Liver (tissue), 9 donors: ENCODE results near the gene ELF4. TPM values are rescaled to one million over a fixed set of nuclear protein-coding genes. Genes with fewer than 3 reads are reported as not detected.
A peak's percentile ranks its signal among the peaks of the same experiment; 100 is the strongest.

Source experiments
- DNase-seq: peaks from one replicate; pipeline ENCODE4 v3.0.0-alpha.2; 2017; ENCODE audit warnings: low spot score
- H3K27ac ChIP-seq, 2 donors: one replicate each; pipeline ENCODE4 v1.7.0; 2013; ENCODE audit warnings: inconsistent platforms in 2 of 2, low read length in 2 of 2, control low read depth in 1 of 2, low read depth in 1 of 2, mild to moderate bottlenecking in 1 of 2
- H3K27me3 ChIP-seq, 4 donors: one replicate each; pipeline versions ENCODE4 v1.6.1 to v1.7.0; 2013; ENCODE audit warnings: low read length in 3 of 4, inconsistent platforms in 1 of 4, mild to moderate bottlenecking in 1 of 4, moderate library complexity in 1 of 4; ENCODE audit not compliant: control insufficient read depth in 4 of 4, insufficient read depth in 4 of 4
- H3K36me3 ChIP-seq, 4 donors: one replicate each; pipeline versions ENCODE4 v1.6.1 to v1.7.0; 2013; ENCODE audit warnings: low read length in 3 of 4, mild to moderate bottlenecking in 3 of 4, low read depth in 1 of 4, moderate library complexity in 1 of 4; ENCODE audit not compliant: control insufficient read depth in 4 of 4, insufficient read depth in 3 of 4
- H3K4me1 ChIP-seq, 4 donors: one replicate each; pipeline versions ENCODE4 v1.6.1 to v1.7.0; 2013; ENCODE audit warnings: low read length in 3 of 4, mild to moderate bottlenecking in 3 of 4, moderate library complexity in 1 of 4; ENCODE audit not compliant: control insufficient read depth in 4 of 4, insufficient read depth in 4 of 4
- H3K4me3 ChIP-seq, 3 donors: one replicate each; pipeline versions ENCODE4 v1.6.1 to v1.7.0; 2013; ENCODE audit warnings: low read length in 3 of 3, control low read depth in 1 of 3, low read depth in 1 of 3, mild to moderate bottlenecking in 1 of 3
- H3K9ac ChIP-seq, 2 donors: one replicate each; pipeline ENCODE4 v1.7.0; 2013; ENCODE audit warnings: low read length in 2 of 2, mild to moderate bottlenecking in 2 of 2, moderate library complexity in 2 of 2, control low read depth in 1 of 2, low read depth in 1 of 2
- H3K9me3 ChIP-seq, 4 donors: one replicate each; pipeline versions ENCODE4 v1.6.1 to v1.7.0; 2013; ENCODE audit warnings: low read length in 3 of 4; ENCODE audit not compliant: control insufficient read depth in 4 of 4
- EGR1 ChIP-seq, 2 donors: IDR thresholded peaks; 2 replicates each; pipeline ENCODE4 v1.6.1; 2016 to 2018; ENCODE audit warnings: antibody characterized with exemption in 2 of 2, low read depth in 2 of 2
- FOXA1 ChIP-seq: IDR thresholded peaks from 2 replicates; pipeline ENCODE4 v1.6.1; 2016; ENCODE audit warnings: antibody characterized with exemption
- GABPA ChIP-seq, 2 donors: IDR thresholded peaks in 1 of 2; conservative IDR thresholded peaks in 1 of 2; 2 replicates each; pipeline ENCODE4 v1.6.1; 2016; ENCODE audit warnings: antibody characterized with exemption in 2 of 2, mild to moderate bottlenecking in 1 of 2, moderate library complexity in 1 of 2
- HNF4A ChIP-seq, 2 donors: conservative IDR thresholded peaks; 2 replicates each; pipeline ENCODE4 v1.6.1; 2016; ENCODE audit warnings: antibody characterized with exemption in 2 of 2, mild to moderate bottlenecking in 2 of 2
- HNF4G ChIP-seq: IDR thresholded peaks from 2 replicates; pipeline ENCODE4 v1.6.1; 2016; ENCODE audit warnings: antibody characterized with exemption
- JUND ChIP-seq, 2 donors: IDR thresholded peaks; 2 replicates each; pipeline ENCODE4 v1.6.1; 2016; ENCODE audit warnings: antibody characterized with exemption in 2 of 2
- NR2F2 ChIP-seq: IDR thresholded peaks from 2 replicates; pipeline ENCODE4 v1.6.1; 2016; ENCODE audit warnings: antibody characterized with exemption
- RAD21 ChIP-seq, 2 donors: IDR thresholded peaks; 2 replicates each; pipeline ENCODE4 v1.6.1; 2016; ENCODE audit warnings: antibody characterized with exemption in 2 of 2, mild to moderate bottlenecking in 2 of 2
- SP1 ChIP-seq: IDR thresholded peaks from 2 replicates; pipeline ENCODE4 v1.6.1; 2018; ENCODE audit warnings: antibody characterized with exemption, mild to moderate bottlenecking
- TAF1 ChIP-seq: conservative IDR thresholded peaks from 2 replicates; pipeline ENCODE4 v1.6.1; 2016; ENCODE audit warnings: antibody characterized with exemption, mild to moderate bottlenecking
- YY1 ChIP-seq: IDR thresholded peaks from 2 replicates; pipeline ENCODE4 v1.6.1; 2016; ENCODE audit warnings: antibody characterized with exemption, mild to moderate bottlenecking
- WGBS: extraction: QIAGEN DNeasy Blood & Tissue Kit; methylation state at CpG from one replicate; pipeline ENCODE4 v1.1.7; 2013; 5-methylcytosine and 5-hydroxymethylcytosine counted together
- polyA plus RNA-seq, 2 donors: library from polyadenylated mRNA; stranded (reverse) in 1 of 2; unstranded in 1 of 2; fragments of 200-250 nt in 1 of 2; fragments of >200 nt in 1 of 2; fragmentation: Nextera tagmentation in 1 of 2; extraction: Ambion mirVana in 1 of 2; gene quantifications; one replicate each; pipeline versions ENCODE4 v1.2.1 to v1.2.3, GENCODE V29; 2013 to 2015
- total RNA-seq, 2 donors: library from RNA; depleted of rRNA; stranded (reverse); fragments of >200 nt; gene quantifications; one replicate each; pipeline ENCODE4 v1.2.3, GENCODE V29; 2014
- TF ChIP-seq, protein P1 (sequence below): IDR thresholded peaks from 2 replicates; pipeline ENCODE4 v1.6.1; 2016; ENCODE audit warnings: antibody characterized with exemption
- TF ChIP-seq, protein P2 (sequence below): IDR thresholded peaks from 2 replicates; pipeline ENCODE4 v1.6.1; 2016; ENCODE audit warnings: antibody characterized with exemption, mild to moderate bottlenecking
- TF ChIP-seq, protein P3 (sequence below): IDR thresholded peaks from 2 replicates; pipeline ENCODE4 v1.6.1; 2016; ENCODE audit warnings: antibody characterized with exemption
- TF ChIP-seq, protein P4 (sequence below): fragments of 150-350 bp; IDR thresholded peaks from 2 replicates; pipeline ENCODE4 v1.5.1; 2017; ENCODE audit warnings: improper control_type of control experiment, low read depth, low read length; ENCODE audit not compliant: missing input control
- donor health status: healthy.
- donor health status: healthy.
- donor health status: healthy.
- donor health status: healthy.
- donor health status: healthy.

Gene ELF4
- total and polyA plus RNA-seq, 4 donors, result 0.35 to 4.7 (median 1.5) TPM

DNA sequence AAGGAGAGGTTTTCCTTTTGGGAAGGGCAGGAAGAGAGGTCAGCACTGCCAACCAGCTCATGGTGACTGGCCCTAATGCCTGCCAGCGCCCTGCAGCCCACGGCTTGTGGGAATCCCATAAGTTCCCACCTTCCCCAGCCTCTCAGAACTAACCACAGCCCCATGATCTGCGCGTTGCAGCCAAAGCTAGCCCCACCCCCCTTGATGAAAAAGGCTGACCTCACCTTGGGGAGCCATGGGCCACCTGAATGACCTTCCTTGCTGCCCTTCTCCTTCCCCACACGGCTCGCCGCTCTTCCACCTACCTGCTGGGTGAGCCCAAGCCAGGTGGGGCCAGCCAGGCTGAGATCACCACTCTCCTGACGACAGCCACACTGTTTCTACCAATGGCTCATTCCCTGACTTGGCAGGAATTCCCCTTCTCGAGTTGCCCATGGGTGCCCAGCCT, 3.9 kb upstream of the ELF4 start:
- no peak for TF ChIP-seq HNF4A (conservative IDR thresholded peaks at IDR 0.05)
- TF ChIP-seq RAD21 (IDR thresholded peaks at IDR 0.05), result no peak
- no peak for TF ChIP-seq TAF1
- no peak for TF ChIP-seq HNF4G
- TF ChIP-seq FOXA1, result no peak
- TF ChIP-seq, protein P1, sequence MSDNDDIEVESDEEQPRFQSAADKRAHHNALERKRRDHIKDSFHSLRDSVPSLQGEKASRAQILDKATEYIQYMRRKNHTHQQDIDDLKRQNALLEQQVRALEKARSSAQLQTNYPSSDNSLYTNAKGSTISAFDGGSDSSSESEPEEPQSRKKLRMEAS, result no peak
- TF ChIP-seq JUND (IDR thresholded peaks at IDR 0.05), result no peak
- TF ChIP-seq YY1, result no peak
- no peak for TF ChIP-seq GABPA (IDR thresholded peaks at IDR 0.05 in 1 of 2, conservative IDR thresholded peaks at IDR 0.05 in 1 of 2)
- TF ChIP-seq, protein P2, sequence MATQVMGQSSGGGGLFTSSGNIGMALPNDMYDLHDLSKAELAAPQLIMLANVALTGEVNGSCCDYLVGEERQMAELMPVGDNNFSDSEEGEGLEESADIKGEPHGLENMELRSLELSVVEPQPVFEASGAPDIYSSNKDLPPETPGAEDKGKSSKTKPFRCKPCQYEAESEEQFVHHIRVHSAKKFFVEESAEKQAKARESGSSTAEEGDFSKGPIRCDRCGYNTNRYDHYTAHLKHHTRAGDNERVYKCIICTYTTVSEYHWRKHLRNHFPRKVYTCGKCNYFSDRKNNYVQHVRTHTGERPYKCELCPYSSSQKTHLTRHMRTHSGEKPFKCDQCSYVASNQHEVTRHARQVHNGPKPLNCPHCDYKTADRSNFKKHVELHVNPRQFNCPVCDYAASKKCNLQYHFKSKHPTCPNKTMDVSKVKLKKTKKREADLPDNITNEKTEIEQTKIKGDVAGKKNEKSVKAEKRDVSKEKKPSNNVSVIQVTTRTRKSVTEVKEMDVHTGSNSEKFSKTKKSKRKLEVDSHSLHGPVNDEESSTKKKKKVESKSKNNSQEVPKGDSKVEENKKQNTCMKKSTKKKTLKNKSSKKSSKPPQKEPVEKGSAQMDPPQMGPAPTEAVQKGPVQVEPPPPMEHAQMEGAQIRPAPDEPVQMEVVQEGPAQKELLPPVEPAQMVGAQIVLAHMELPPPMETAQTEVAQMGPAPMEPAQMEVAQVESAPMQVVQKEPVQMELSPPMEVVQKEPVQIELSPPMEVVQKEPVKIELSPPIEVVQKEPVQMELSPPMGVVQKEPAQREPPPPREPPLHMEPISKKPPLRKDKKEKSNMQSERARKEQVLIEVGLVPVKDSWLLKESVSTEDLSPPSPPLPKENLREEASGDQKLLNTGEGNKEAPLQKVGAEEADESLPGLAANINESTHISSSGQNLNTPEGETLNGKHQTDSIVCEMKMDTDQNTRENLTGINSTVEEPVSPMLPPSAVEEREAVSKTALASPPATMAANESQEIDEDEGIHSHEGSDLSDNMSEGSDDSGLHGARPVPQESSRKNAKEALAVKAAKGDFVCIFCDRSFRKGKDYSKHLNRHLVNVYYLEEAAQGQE, result no peak
- TF ChIP-seq, protein P3, sequence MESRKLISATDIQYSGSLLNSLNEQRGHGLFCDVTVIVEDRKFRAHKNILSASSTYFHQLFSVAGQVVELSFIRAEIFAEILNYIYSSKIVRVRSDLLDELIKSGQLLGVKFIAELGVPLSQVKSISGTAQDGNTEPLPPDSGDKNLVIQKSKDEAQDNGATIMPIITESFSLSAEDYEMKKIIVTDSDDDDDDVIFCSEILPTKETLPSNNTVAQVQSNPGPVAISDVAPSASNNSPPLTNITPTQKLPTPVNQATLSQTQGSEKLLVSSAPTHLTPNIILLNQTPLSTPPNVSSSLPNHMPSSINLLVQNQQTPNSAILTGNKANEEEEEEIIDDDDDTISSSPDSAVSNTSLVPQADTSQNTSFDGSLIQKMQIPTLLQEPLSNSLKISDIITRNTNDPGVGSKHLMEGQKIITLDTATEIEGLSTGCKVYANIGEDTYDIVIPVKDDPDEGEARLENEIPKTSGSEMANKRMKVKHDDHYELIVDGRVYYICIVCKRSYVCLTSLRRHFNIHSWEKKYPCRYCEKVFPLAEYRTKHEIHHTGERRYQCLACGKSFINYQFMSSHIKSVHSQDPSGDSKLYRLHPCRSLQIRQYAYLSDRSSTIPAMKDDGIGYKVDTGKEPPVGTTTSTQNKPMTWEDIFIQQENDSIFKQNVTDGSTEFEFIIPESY, result no peak
- Histone ChIP-seq H3K36me3 (no peaks in the 10 kb centered on the region), H3K27me3 (no peaks in the 10 kb centered on the region), H3K4me1 (no peaks in the 10 kb centered on the region), H3K4me3 (no peak overlapping the region), H3K9ac (no peak overlapping the region), H3K27ac (no peak overlapping the region), H3K9me3 (no peaks in the 10 kb centered on the region)
- DNase-seq, result no peak
- 79% methylated on average over 9 of the region's 9 CpGs for whole genome bisulfite sequencing

DNA sequence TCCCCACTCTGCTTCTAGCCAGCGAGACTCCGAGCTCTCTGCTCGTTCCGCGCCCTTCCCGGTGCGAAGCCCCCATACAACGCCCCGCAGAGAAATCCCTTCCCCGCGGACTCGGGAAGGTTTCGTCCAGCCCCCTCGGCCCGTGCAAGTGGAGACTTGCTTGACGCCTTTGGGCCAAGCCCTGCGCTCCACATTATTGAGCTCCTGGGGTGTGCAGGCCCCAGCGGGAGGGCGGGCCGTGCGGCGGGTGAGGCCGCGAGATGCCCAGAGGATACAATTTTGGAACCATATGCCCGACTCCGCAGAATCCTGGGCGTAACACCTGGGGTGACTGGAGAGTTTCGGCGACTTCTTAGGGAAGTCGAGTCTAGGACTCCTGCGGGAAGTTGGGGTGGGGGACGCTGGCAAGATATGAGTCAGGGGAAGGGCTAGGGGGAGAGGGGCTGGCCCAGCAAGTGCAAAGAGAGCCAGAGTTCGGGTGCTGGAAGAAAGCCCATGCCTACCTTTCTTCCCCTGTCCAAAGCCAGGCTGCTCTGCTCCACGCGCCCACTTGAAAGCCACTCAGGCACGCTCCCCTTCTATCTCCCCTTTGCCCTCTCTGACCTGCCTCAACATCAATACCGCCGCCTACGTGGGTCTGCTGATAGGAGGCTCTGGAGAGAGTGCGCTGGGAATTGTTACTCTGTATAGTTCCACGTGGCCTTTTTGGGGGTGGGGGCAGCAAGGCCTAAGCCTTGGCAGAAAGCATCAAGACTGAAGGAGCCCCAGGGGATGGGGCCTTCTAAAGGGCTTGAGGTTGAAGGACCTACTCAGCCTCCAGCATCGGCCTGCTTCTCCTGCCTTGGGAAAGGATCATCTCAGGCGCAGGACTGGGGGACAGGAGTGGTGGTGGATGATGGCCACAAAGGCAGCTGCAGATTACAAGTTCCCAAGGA, 1.2 kb upstream of the ELF4 start:
- Histone ChIP-seq H3K27me3 (no peaks in the 10 kb centered on the region), H3K4me1 (no peaks in the 10 kb centered on the region), H3K9me3 (no peaks in the 10 kb centered on the region), H3K27ac (no peak overlapping the region), H3K9ac (no peak overlapping the region), H3K36me3 (no peaks in the 10 kb centered on the region), H3K4me3 (peak overlapping the region in 1 of 3 donors; percentile 56)
- WGBS, result 41% methylated on average over 43 of the region's 43 CpGs
- TF ChIP-seq GABPA (IDR thresholded peaks at IDR 0.05 in 1 of 2, conservative IDR thresholded peaks at IDR 0.05 in 1 of 2) (no peak), HNF4A (conservative IDR thresholded peaks at IDR 0.05) (no peak), SP1 (no peak), EGR1 (IDR thresholded peaks at IDR 0.05; ENCODE audit: low read depth in 2 of 2) (no peak), JUND (IDR thresholded peaks at IDR 0.05) (no peak), YY1 (no peak), RAD21 (IDR thresholded peaks at IDR 0.05) (no peak), TAF1 (no peak), NR2F2 (no peak), FOXA1 (no peak)
- TF ChIP-seq, protein P1, result no peak
- TF ChIP-seq, protein P2, result no peak
- TF ChIP-seq, protein P4, sequence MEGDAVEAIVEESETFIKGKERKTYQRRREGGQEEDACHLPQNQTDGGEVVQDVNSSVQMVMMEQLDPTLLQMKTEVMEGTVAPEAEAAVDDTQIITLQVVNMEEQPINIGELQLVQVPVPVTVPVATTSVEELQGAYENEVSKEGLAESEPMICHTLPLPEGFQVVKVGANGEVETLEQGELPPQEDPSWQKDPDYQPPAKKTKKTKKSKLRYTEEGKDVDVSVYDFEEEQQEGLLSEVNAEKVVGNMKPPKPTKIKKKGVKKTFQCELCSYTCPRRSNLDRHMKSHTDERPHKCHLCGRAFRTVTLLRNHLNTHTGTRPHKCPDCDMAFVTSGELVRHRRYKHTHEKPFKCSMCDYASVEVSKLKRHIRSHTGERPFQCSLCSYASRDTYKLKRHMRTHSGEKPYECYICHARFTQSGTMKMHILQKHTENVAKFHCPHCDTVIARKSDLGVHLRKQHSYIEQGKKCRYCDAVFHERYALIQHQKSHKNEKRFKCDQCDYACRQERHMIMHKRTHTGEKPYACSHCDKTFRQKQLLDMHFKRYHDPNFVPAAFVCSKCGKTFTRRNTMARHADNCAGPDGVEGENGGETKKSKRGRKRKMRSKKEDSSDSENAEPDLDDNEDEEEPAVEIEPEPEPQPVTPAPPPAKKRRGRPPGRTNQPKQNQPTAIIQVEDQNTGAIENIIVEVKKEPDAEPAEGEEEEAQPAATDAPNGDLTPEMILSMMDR, result no peak
- DNase-seq, result no peak
